ENCODE measurements around the gene ITPKB.

The ITPKB gene

GRCh38 chr1:226702957-226703831, 35.9 kb downstream of the ITPKB start:
- Histone ChIP-seq H3F3A (ENCODE audit: insufficient read depth, low read length) (no peaks in the 10 kb centered on the region; the same call in 1 of the 2 replicates), H3K4me3 (ENCODE audit: low read depth, low read length, poor library complexity, severe bottlenecking) (peak overlapping the region; percentile 65), H3K4me2 (ENCODE audit: low read length) (peak overlapping the region; percentile 98), H4K20me1 (ENCODE audit: insufficient read depth, low read length) (no peaks in the 10 kb centered on the region), H3K9me2 (ENCODE audit: low read depth, low read length) (no peaks in the 10 kb centered on the region), H3K79me2 (ENCODE audit: insufficient read depth, low read length) (peaks cover 31% of the 10 kb centered on the region; the same call in 1 of the 2 replicates), H3K36me3 (ENCODE audit: insufficient read depth, low read length) (peaks cover 58% of the 10 kb centered on the region), H3K9me3 (ENCODE audit: low read length) (no peaks in the 10 kb centered on the region), H3K4me1 (ENCODE audit: insufficient read depth, low read length, severe bottlenecking) (peaks cover 47% of the 10 kb centered on the region), H3K9ac (ENCODE audit: low read length) (peak overlapping the region; percentile 84), H3K27me3 (ENCODE audit: insufficient read depth, low read length) (no peaks in the 10 kb centered on the region), H2AFZ (ENCODE audit: low read length) (no peak overlapping the region), H3K27ac (ENCODE audit: low read depth, low read length, poor library complexity, severe bottlenecking) (peak overlapping the region; percentile 81)
- TF ChIP-seq CTCF (IDR thresholded peaks at IDR 0.05; ENCODE audit: low read length), result no peak
- no peak for TF ChIP-seq EZH2 (IDR thresholded peaks at IDR 0.05; ENCODE audit: borderline replicate concordance, low read length)

GRCh38 chr1:226702318-226702956, 36.6 kb downstream of the ITPKB start:
- H3K9me2 ChIP-seq (ENCODE audit: low read depth, low read length), result no peaks in the 10 kb centered on the region
- peaks cover 44% of the 10 kb centered on the region for H3K4me1 ChIP-seq (ENCODE audit: insufficient read depth, low read length, severe bottlenecking)
- peaks cover 50% of the 10 kb centered on the region for H3K36me3 ChIP-seq (ENCODE audit: insufficient read depth, low read length)
- no peaks in the 10 kb centered on the region; the same call in 1 of the 2 replicates for H3F3A ChIP-seq (ENCODE audit: insufficient read depth, low read length)
- H4K20me1 ChIP-seq (ENCODE audit: insufficient read depth, low read length), result no peaks in the 10 kb centered on the region
- TF ChIP-seq EZH2 (IDR thresholded peaks at IDR 0.05; ENCODE audit: borderline replicate concordance, low read length) (no peak), CTCF (IDR thresholded peaks at IDR 0.05; ENCODE audit: low read length) (no peak)
- no peaks in the 10 kb centered on the region for H3K27me3 ChIP-seq (ENCODE audit: insufficient read depth, low read length)
- H3K9me3 ChIP-seq (ENCODE audit: low read length), result no peaks in the 10 kb centered on the region
- H3K4me2 ChIP-seq (ENCODE audit: low read length), result peak overlapping the region; percentile 98
- peaks cover 31% of the 10 kb centered on the region; the same call in 1 of the 2 replicates for H3K79me2 ChIP-seq (ENCODE audit: insufficient read depth, low read length)
- H2AFZ ChIP-seq (ENCODE audit: low read length), result no peak overlapping the region
- H3K4me3 ChIP-seq (ENCODE audit: low read depth, low read length, poor library complexity, severe bottlenecking), result peak overlapping the region; percentile 65
- peak overlapping the region; percentile 84 for H3K9ac ChIP-seq (ENCODE audit: low read length)
- H3K27ac ChIP-seq (ENCODE audit: low read depth, low read length, poor library complexity, severe bottlenecking), result peak overlapping the region; percentile 81

- H3K9ac ChIP-seq (ENCODE audit: low read length), result no peak overlapping the region
- H3K27me3 ChIP-seq (ENCODE audit: insufficient read depth, low read length), result no peaks in the 10 kb centered on the region
- H3F3A ChIP-seq (ENCODE audit: insufficient read depth, low read length), result no peaks in the 10 kb centered on the region
- no peak overlapping the region for H2AFZ ChIP-seq (ENCODE audit: low read length)
- H3K4me2 ChIP-seq (ENCODE audit: low read length), result no peak overlapping the region
- no peaks in the 10 kb centered on the region for H4K20me1 ChIP-seq (ENCODE audit: insufficient read depth, low read length)
- peaks cover 29% of the 10 kb centered on the region; the same call in 1 of the 2 replicates for H3K79me2 ChIP-seq (ENCODE audit: insufficient read depth, low read length)
- peak overlapping the region; percentile 30 for H3K27ac ChIP-seq (ENCODE audit: low read depth, low read length, poor library complexity, severe bottlenecking)
- no peak overlapping the region for H3K4me3 ChIP-seq (ENCODE audit: low read depth, low read length, poor library complexity, severe bottlenecking)
- peaks cover 37% of the 10 kb centered on the region for H3K4me1 ChIP-seq (ENCODE audit: insufficient read depth, low read length, severe bottlenecking)
- TF ChIP-seq EZH2 (IDR thresholded peaks at IDR 0.05; ENCODE audit: borderline replicate concordance, low read length) (no peak), CTCF (IDR thresholded peaks at IDR 0.05; ENCODE audit: low read length) (no peak)
- H3K36me3 ChIP-seq (ENCODE audit: insufficient read depth, low read length), result peaks cover 40% of the 10 kb centered on the region
- no peaks in the 10 kb centered on the region for H3K9me3 ChIP-seq (ENCODE audit: low read length)
- H3K9me2 ChIP-seq (ENCODE audit: low read depth, low read length), result no peaks in the 10 kb centered on the region
Measured at GRCh38 chr1:226700861-226701260, 38.2 kb downstream of the ITPKB start.
